K562 treated with DMSO at 1 percent for 24 hours (cell line): Measurements from ENCODE around the gene CTSS. TPM values are rescaled to one million over a fixed set of nuclear protein-coding genes. Genes with fewer than 3 reads are reported as not detected.

Source experiments
- total RNA-seq: library from RNA; unstranded; fragments of 300-600 nt; gene quantifications from 2 replicates; pipeline ENCODE4 v1.2.3, GENCODE V29; 2022; ENCODE audit warnings: low read depth; ENCODE audit not compliant: insufficient read depth

CTSS gene
- 22.6 and 28.0 TPM in 2 replicates for total RNA-seq

GRCh38 chr1:150765296-150765976 is at the start of gene CTSS:
Gene CTSS, minus strand, starts transcription at chr1:150765778. Its CDS starts 1,015 bp downstream, at chr1:150764763.

GRCh38 chr1:150808121-150808520 is 42.5 kb upstream of the CTSS start, which contains the start of gene CTSK:
Gene CTSK, minus strand, starts transcription at chr1:150808260. Its CDS starts 1,455 bp downstream, at chr1:150806805.

GRCh38 chr1:150720703-150721102 is 44.9 kb downstream of the CTSS start, which contains the start of gene HORMAD1:
Gene HORMAD1, minus strand, starts transcription at chr1:150720895. Its CDS starts 1,390 bp downstream, at chr1:150719505.

GRCh38 chr1:150696995-150697927 is 68.3 kb downstream of the CTSS start, which contains the start of gene GOLPH3L:
Gene GOLPH3L, minus strand, starts transcription at chr1:150697154. Its CDS starts 2,316 bp downstream, at chr1:150694838.

Other genes starting within 250 kb of the CTSS start
- 102 and 104 TPM in 2 replicates for gene ADAMTSL4, start 216.4 kb downstream of the CTSS start, total RNA-seq
- 94.0 and 96.6 TPM in 2 replicates for gene MCL1, start 186.2 kb downstream of the CTSS start, total RNA-seq
- gene ENSA, start 136.2 kb downstream of the CTSS start, total RNA-seq = 151 and 155 TPM in 2 replicates
- 17.0 and 19.0 TPM in 2 replicates for gene GOLPH3L, start 68.6 kb downstream of the CTSS start, total RNA-seq
- not detected in 2 replicates for gene HORMAD1, start 44.9 kb downstream of the CTSS start, total RNA-seq
- 4.4 and 4.6 TPM in 2 replicates for gene CTSK, start 42.5 kb upstream of the CTSS start, total RNA-seq
- 26.6 and 30.1 TPM in 2 replicates for gene ARNT, start 110.8 kb upstream of the CTSS start, total RNA-seq
- gene CTXND2, start 121.4 kb upstream of the CTSS start, total RNA-seq = not detected in 2 replicates
- 21.8 and 27.0 TPM in 2 replicates for gene SETDB1, start 160.6 kb upstream of the CTSS start, total RNA-seq
- gene CERS2, start 209.1 kb upstream of the CTSS start, total RNA-seq = 183 and 184 TPM in 2 replicates
- 2.5 and 5.2 TPM in 2 replicates for gene ANXA9, start 216.5 kb upstream of the CTSS start, total RNA-seq
- gene MINDY1, start 241.1 kb upstream of the CTSS start, total RNA-seq = 18.5 and 23.2 TPM in 2 replicates
- gene PRUNE1, start 242.7 kb upstream of the CTSS start, total RNA-seq = 23.5 and 26.5 TPM in 2 replicates